H1 (cell line): Measurements from ENCODE around the gene PIK3R6. TPM values are rescaled to one million over a fixed set of nuclear protein-coding genes. Genes with fewer than 3 reads are reported as not detected.

ENCODE experiments used
- CTCF ChIA-PET: fragments of 300-600 bp; sonication (Branson Sonifier 250); formaldehyde crosslinking; loops from one replicate; lab custom pipeline; 2021; ENCODE audit not compliant: partially characterized antibody; lab: Charles Lee
- POLR2A ChIA-PET: fragments of 300-600 bp; sonication (Branson Sonifier 250); formaldehyde crosslinking; loops from one replicate; lab custom pipeline; 2021; ENCODE audit warnings: inconsistent platforms; ENCODE audit not compliant: partially characterized antibody; lab: Charles Lee
- DNase-seq, 2 experiments: peaks; one replicate each; pipeline versions ENCODE4 v3.0.0 to v3.0.0-alpha.2; 2010 to 2022; ENCODE audit warnings: low spot score in 2 of 2, low read depth in 1 of 2, mixed read lengths in 1 of 2
- FAIRE-seq: peaks from 2 replicates; lab custom pipeline; 2011; peaks lifted over from hg19 to GRCh38; lab: Jason Lieb, UNC
- H2AFZ ChIP-seq: 2 replicates; pipeline ENCODE4 v1.8.1; 2012; ENCODE audit warnings: low read length, inconsistent platforms
- H2AK5ac ChIP-seq: 2 replicates; pipeline ENCODE4 v1.6.1; 2013; ENCODE audit warnings: low read depth, low read length
- H2BK120ac ChIP-seq: replicated peaks from 2 replicates; pipeline ENCODE3; 2013; ENCODE audit warnings: low read depth, low read length, inconsistent platforms
- H2BK12ac ChIP-seq: 2 replicates; pipeline ENCODE4 v1.6.1; 2013; ENCODE audit warnings: low read depth, low read length
- H2BK15ac ChIP-seq: 2 replicates; pipeline ENCODE4 v1.6.1; 2013; ENCODE audit warnings: low read length
- H2BK20ac ChIP-seq: 2 replicates; pipeline ENCODE4 v1.6.1; 2013; ENCODE audit warnings: low read length
- H2BK5ac ChIP-seq: 2 replicates; pipeline ENCODE4 v1.6.1; 2013; ENCODE audit warnings: low read depth, low read length
- H3K14ac ChIP-seq: 2 replicates; pipeline ENCODE4 v1.6.1; 2013; ENCODE audit warnings: inconsistent platforms; ENCODE audit not compliant: insufficient read length
- H3K18ac ChIP-seq: 2 replicates; pipeline ENCODE4 v1.6.1; 2013; ENCODE audit warnings: low read length; ENCODE audit errors: extremely low read depth
- H3K23ac ChIP-seq: 2 replicates; pipeline ENCODE4 v1.6.1; 2013; ENCODE audit warnings: inconsistent platforms; ENCODE audit not compliant: insufficient read length
- H3K23me2 ChIP-seq: 2 replicates; pipeline ENCODE4 v1.6.1; 2013; ENCODE audit warnings: low read depth, low read length
- H3K27ac ChIP-seq: 2 replicates; pipeline ENCODE4 v1.6.1; 2011; ENCODE audit warnings: low read depth, low read length, inconsistent platforms
- H3K27me3 ChIP-seq, 4 experiments: replicated peaks in 1 of 4; 1 replicate in 1 of 4; 2 replicates in 3 of 4; pipeline versions ENCODE4 v1.6.1 to v1.8.1; 2011 to 2013; ENCODE audit warnings: low read length in 3 of 4, mild to moderate bottlenecking in 3 of 4, inconsistent platforms in 2 of 4, mixed read lengths in 2 of 4, moderate library complexity in 1 of 4; ENCODE audit not compliant: control insufficient read depth in 3 of 4, insufficient read depth in 3 of 4; ENCODE audit errors: extremely low read depth in 1 of 4
- H3K36me3 ChIP-seq, 4 experiments: 2 replicates each; pipeline versions ENCODE4 v1.6.1 to v1.8.1; 2011 to 2013; ENCODE audit warnings: mild to moderate bottlenecking in 4 of 4, low read length in 3 of 4, moderate library complexity in 2 of 4, control low read depth in 1 of 4, inconsistent platforms in 1 of 4; ENCODE audit not compliant: insufficient read depth in 4 of 4, control insufficient read depth in 2 of 4
- H3K4ac ChIP-seq: replicated peaks from 2 replicates; pipeline ENCODE3; 2013; ENCODE audit warnings: low read length, low read depth, mixed read lengths, inconsistent platforms; ENCODE audit not compliant: insufficient read length
- H3K4me1 ChIP-seq, 4 experiments: replicated peaks in 1 of 4; 1 replicate in 1 of 4; 2 replicates in 3 of 4; pipeline versions ENCODE4 v1.6.1 to v1.8.1; 2011 to 2013; ENCODE audit warnings: low read length in 3 of 4, inconsistent platforms in 2 of 4, mixed read lengths in 1 of 4; ENCODE audit not compliant: insufficient read depth in 4 of 4, control insufficient read depth in 3 of 4
- H3K4me2 ChIP-seq, 2 experiments: 2 replicates each; pipeline versions ENCODE4 v1.6.1 to v1.8.1; 2011 to 2013; ENCODE audit warnings: low read depth in 2 of 2, low read length in 2 of 2, control low read depth in 1 of 2, inconsistent platforms in 1 of 2, mild to moderate bottlenecking in 1 of 2; ENCODE audit not compliant: insufficient read depth in 1 of 2
- H3K4me3 ChIP-seq, 4 experiments: fragments of 200-600, 300-600 bp in 1 of 4; sonication (generic), shearing (Covaris generic), sonication (Bioruptor Twin) in 1 of 4; 2 replicates each; pipeline versions ENCODE4 v1.5.1 to v1.8.1; 2011 to 2016; ENCODE audit warnings: low read length in 4 of 4, low read depth in 3 of 4, control low read depth in 2 of 4, inconsistent platforms in 2 of 4, mild to moderate bottlenecking in 2 of 4, mixed read lengths in 1 of 4, moderate library complexity in 1 of 4; ENCODE audit not compliant: insufficient read depth in 2 of 4; ENCODE audit errors: extremely low read depth in 1 of 4
- H3K56ac ChIP-seq: replicated peaks from 2 replicates; pipeline ENCODE3; 2013; ENCODE audit warnings: low read depth, mild to moderate bottlenecking, mixed read lengths, low read length, inconsistent platforms; ENCODE audit not compliant: insufficient read length
- H3K79me1 ChIP-seq: 2 replicates; pipeline ENCODE4 v1.6.1; 2013; ENCODE audit warnings: low read depth, low read length, control low read depth
- H3K79me2 ChIP-seq, 2 experiments: 2 replicates each; pipeline versions ENCODE4 v1.6.1 to v1.8.1; 2012 to 2013; ENCODE audit warnings: low read length in 2 of 2, mild to moderate bottlenecking in 2 of 2, inconsistent platforms in 1 of 2; ENCODE audit not compliant: insufficient read depth in 2 of 2, control insufficient read depth in 1 of 2
- H3K9ac ChIP-seq, 4 experiments: replicated peaks in 1 of 4; 1 replicate in 1 of 4; 2 replicates in 3 of 4; pipeline versions ENCODE4 v1.6.1 to v1.8.1; 2011 to 2013; ENCODE audit warnings: low read depth in 3 of 4, low read length in 3 of 4, control low read depth in 2 of 4, mild to moderate bottlenecking in 2 of 4, moderate library complexity in 2 of 4, inconsistent platforms in 1 of 4; ENCODE audit errors: extremely low read depth in 1 of 4
- H3K9me3 ChIP-seq, 2 experiments: 2 replicates each; pipeline versions ENCODE4 v1.6.1 to v1.8.1; 2012 to 2013; ENCODE audit warnings: mild to moderate bottlenecking in 2 of 2, moderate library complexity in 2 of 2, control low read depth in 1 of 2, inconsistent platforms in 1 of 2, low read depth in 1 of 2, low read length in 1 of 2, mixed read lengths in 1 of 2; ENCODE audit not compliant: insufficient read depth in 2 of 2
- H4K20me1 ChIP-seq, 2 experiments: replicated peaks in 1 of 2; 2 replicates each; pipeline versions ENCODE3 to v1.8.1; 2011 to 2013; ENCODE audit warnings: inconsistent platforms in 2 of 2, low read length in 2 of 2, mild to moderate bottlenecking in 1 of 2; ENCODE audit not compliant: insufficient read depth in 2 of 2, control insufficient read depth in 1 of 2
- H4K5ac ChIP-seq: 2 replicates; pipeline ENCODE4 v1.6.1; 2013; ENCODE audit warnings: low read length, low read depth, mixed read lengths, inconsistent platforms; ENCODE audit not compliant: insufficient read length
- H4K8ac ChIP-seq: 2 replicates; pipeline ENCODE4 v1.8.0; 2013; ENCODE audit warnings: mild to moderate bottlenecking, moderate library complexity, low read length, inconsistent platforms; ENCODE audit not compliant: insufficient read depth; ENCODE audit errors: extremely low read depth
- H4K91ac ChIP-seq: replicated peaks from 2 replicates; pipeline ENCODE3; 2013; ENCODE audit warnings: low read length, mixed read lengths, inconsistent platforms; ENCODE audit not compliant: insufficient read length
- ATF3 ChIP-seq: IDR thresholded peaks from 2 replicates; pipeline ENCODE4 v1.6.1; 2011; ENCODE audit warnings: low read depth, mild to moderate bottlenecking, low read length; ENCODE audit not compliant: insufficient read depth
- BCL11A ChIP-seq, 2 experiments: IDR thresholded peaks; one replicate each; pipeline ENCODE4 v1.6.1; 2011; ENCODE audit warnings: low read depth in 2 of 2, low read length in 2 of 2, mild to moderate bottlenecking in 2 of 2
- BRCA1 ChIP-seq: IDR thresholded peaks from 2 replicates; pipeline ENCODE4 v1.6.1; 2012; ENCODE audit warnings: low read depth, low read length, improper control_type of control experiment
- KDM5A ChIP-seq: fragments of 200-600 bp; IDR thresholded peaks from 2 replicates; pipeline ENCODE4 v1.7.1; 2012; ENCODE audit warnings: mild to moderate bottlenecking, low read length, inconsistent platforms, mixed read lengths
- RFX5 ChIP-seq: IDR thresholded peaks from 2 replicates; pipeline ENCODE4 v1.6.1; 2011; ENCODE audit warnings: low read depth, low read length, improper control_type of control experiment, borderline replicate concordance
- SAP30 ChIP-seq: fragments of 300-600 bp; sonication (generic); IDR thresholded peaks from 2 replicates; pipeline ENCODE4 v1.7.1; 2012; ENCODE audit warnings: low read length, moderate library complexity, mild to moderate bottlenecking, inconsistent platforms; ENCODE audit not compliant: insufficient read depth, insufficient replicate concordance
- SIN3A ChIP-seq, 2 experiments: IDR thresholded peaks in 1 of 2; conservative IDR thresholded peaks in 1 of 2; 2 replicates each; pipeline ENCODE4 v1.6.1; 2011 to 2012; ENCODE audit warnings: low read length in 2 of 2, improper control_type of control experiment in 1 of 2, low read depth in 1 of 2, mild to moderate bottlenecking in 1 of 2
- TAF7 ChIP-seq: optimal IDR thresholded peaks from 2 replicates; pipeline ENCODE3; 2011; ENCODE audit warnings: low read depth, mild to moderate bottlenecking, inconsistent platforms, low read length, moderate library complexity, borderline replicate concordance
- YY1 ChIP-seq: IDR thresholded peaks from 2 replicates; pipeline ENCODE4 v1.6.1; 2011; ENCODE audit warnings: low read depth, mild to moderate bottlenecking, low read length
- ZNF274 ChIP-seq: IDR thresholded peaks from 2 replicates; pipeline ENCODE4 v1.7.0; 2012; ENCODE audit warnings: low read length, borderline replicate concordance; ENCODE audit errors: extremely low read depth
- WGBS, 2 experiments: shearing (Covaris generic) in 1 of 2; methylation state at CpG; one replicate each; pipeline versions ENCODE4 v1.1.6 to v1.1.7; 2013 to 2015; ENCODE audit warnings: low lambda C conversion rate in 2 of 2, mixed read lengths in 2 of 2, inconsistent platforms in 1 of 2, low coverage in 1 of 2, missing lambda C conversion rate in 1 of 2; ENCODE audit not compliant: insufficient replicate concordance in 2 of 2, insufficient coverage in 1 of 2, insufficient read length in 1 of 2; ENCODE audit errors: extremely low coverage in 1 of 2, missing lambda C conversion rate in 1 of 2; 5-methylcytosine and 5-hydroxymethylcytosine counted together
- polyA plus RNA-seq, 7 experiments: library from polyadenylated mRNA; depleted of rRNA in 3 of 7; stranded (reverse) in 5 of 7; unstranded in 2 of 7; fragments of >200 nt in 5 of 7; fragments of 200-250 nt in 2 of 7; gene quantifications; 1 replicate in 5 of 7; 2 replicates in 1 of 7; 4 replicates in 1 of 7; pipeline versions ENCODE4 v1.2.1 to v1.2.3, GENCODE V29; 2011 to 2013; ENCODE audit warnings: missing spikeins in 2 of 7, mixed read lengths in 2 of 7
- total RNA-seq: library from RNA; stranded (reverse); fragmentation: NEBNext Ultra II Directional; extraction: Animal tissue kit (Norgen Biotek cat#: 25700); gene quantifications from 2 replicates; pipeline ENCODE4 v1.2.1, GENCODE V29; 2021

The PIK3R6 gene
- total and polyA plus RNA-seq, 2 of the 8 experiments (the other 6 are each of a cell fraction or from before 2014, with no cell fraction given): 0.24 to 1.2 TPM

- H3K36me3 ChIP-seq: no peaks in the 10 kb centered on the region
- peaks cover 0 to 11% (median 0%) of the 10 kb centered on the region in 4 experiments; a peak in 4 of 7 replicates for H3K4me1 ChIP-seq
- H3K27ac ChIP-seq: no peak overlapping the region
- H3K4me3 ChIP-seq: no peak overlapping the region
- H2BK5ac ChIP-seq: no peak overlapping the region
- no peaks in the 10 kb centered on the region for H3K79me2 ChIP-seq
- no peak overlapping the region for H3K18ac ChIP-seq
- H2BK12ac ChIP-seq: no peak overlapping the region; the same call in 1 of the 2 replicates
- DNase-seq (peak in 1 of 2 experiments; percentile 46), FAIRE-seq (no peak)
- H3K9me3 ChIP-seq: no peaks in the 10 kb centered on the region
- no peak overlapping the region for H2AFZ ChIP-seq
- no peak overlapping the region for H3K4ac ChIP-seq
- no peaks in the 10 kb centered on the region for H3K27me3 ChIP-seq
- no peak overlapping the region for H3K56ac ChIP-seq
- 0 out of 2 replicates have a peak overlapping the region, but pooled peaks have one; percentile 80 for H2BK20ac ChIP-seq
- no peak overlapping the region for H3K4me2 ChIP-seq
- H3K23me2 ChIP-seq: peaks cover 9% of the 10 kb centered on the region
- H3K9ac ChIP-seq: no peak overlapping the region
- 0 out of 2 replicates have a peak, but pooled peaks cover 3% of the 10 kb centered on the region for H3K79me1 ChIP-seq
- H2BK120ac ChIP-seq: no peak overlapping the region
- ChIA-PET POLR2A (interaction anchor here (1.1 kb wide), 1 partner anchor 31 kb away, joined by 4 read pairs; the partner anchor contains the start of gene MFSD6L), CTCF (interaction anchor here (0.5 to 5.0 kb wide), 15 partner anchors 11 to 704 kb away, joined by 3 to 33 read pairs (median 5); partner anchors contain the start of gene MFSD6L)
- no peak overlapping the region for H3K14ac ChIP-seq
- H2AK5ac ChIP-seq: no peak overlapping the region
- peaks cover 0 to 5% of the 10 kb centered on the region in 2 experiments for H4K20me1 ChIP-seq
- H4K91ac ChIP-seq: no peak overlapping the region
- 94% methylated on average over 10 of the region's 10 CpGs; no CpG with 5 or more reads in 1 of the 2 experiments for WGBS, 2 experiments
- no peak overlapping the region for H4K5ac ChIP-seq
- no peak overlapping the region for H3K23ac ChIP-seq
- no peak overlapping the region; the same call in 1 of the 2 replicates for H2BK15ac ChIP-seq
- H4K8ac ChIP-seq: peak overlapping the region; percentile 81
- TF ChIP-seq KDM5A: no peak
- TF ChIP-seq BCL11A (IDR thresholded peaks at IDR 0.05; ENCODE audit: low read depth in 2 of 2, low read length in 2 of 2): no peak
- TF ChIP-seq SIN3A (conservative IDR thresholded peaks at IDR 0.05 in 1 of 2, IDR thresholded peaks at IDR 0.05 in 1 of 2; ENCODE audit: low read depth in 1 of 2, low read length in 2 of 2): no peak
- no peak for TF ChIP-seq SAP30
- no peak for TF ChIP-seq ATF3
- no peak for TF ChIP-seq RFX5
- TF ChIP-seq TAF7: no peak
- no peak for TF ChIP-seq ZNF274
- TF ChIP-seq BRCA1: no peak
- no peak for TF ChIP-seq YY1
Measured at GRCh38 chr17:8830141-8830540, 37.3 kb downstream of the PIK3R6 start.
